Heart left ventricle (tissue), 13 donors: Measurements from ENCODE around the gene FCHSD2.

Experiments
- CTCF ChIP-seq, 12 donors: fragments of 200-600 bp; sonication (generic) in 4 of 12; IDR thresholded peaks; one replicate each; pipeline versions ENCODE4 v1.5.0 to v1.8.0; 2018 to 2022; ENCODE audit warnings: antibody characterized with exemption in 12 of 12, mild to moderate bottlenecking in 5 of 12
- POLR2A ChIP-seq, 2 donors: fragments of 450-650 bp; IDR thresholded peaks; one replicate each; pipeline ENCODE4 v1.6.1; 2017; ENCODE audit warnings: antibody characterized with exemption in 2 of 2, mild to moderate bottlenecking in 2 of 2, moderate library complexity in 2 of 2
- donor health status: ischemic (EF 13 %, LVEDD 7.1; RV severe dilation, severe dysfunction).
- donor health status: DM: no; HTN: yes; CAD: no.
- donor health status: DM: no; HTN: no; CAD: no.
- donor health status: ischemic (EF 25% LVEDD 6.9; RV normal size, moderate dysfunction).
- donor health status: ischemic (EF 25% LVEDD 5.7; RV mildly dilated, moderate dysfunction).
- donor health status: ischemic (EF 35%, LVEDD 5.7; RV mildly dilated, moderate dysfunction).
- donor health status: nonischemic (EF 11% LVEDD 7.7; RV severe dilation, severe dysfunction).
- donor health status: DM: yes; HTN: yes; CAD: no.
- donor health status: PGD.
- donor health status: ischemic (EF 29% LVEDD 5.4; RV normal size, mild dysfunction).
- donor health status: nonischemic (EF 23%, LVEDD 6.1; RV moderate dilation, normal function).

- TF ChIP-seq CTCF (IDR thresholded peaks at IDR 0.05) = no peak
- no peak for TF ChIP-seq POLR2A (IDR thresholded peaks at IDR 0.05)
Observed at GRCh38 chr11:72807792-72808191, 334.3 kb downstream of the FCHSD2 start.
